Natural killer cell (primary cell): Measurements from ENCODE around the gene PHLPP1. TPM values are rescaled to one million over a fixed set of nuclear protein-coding genes. Genes with fewer than 3 reads are reported as not detected.

ENCODE experiments used
- ATAC-seq, 3 donors: fragments of 150-1000 bp in 2 of 3; fragments of 200-7000 bp in 1 of 3; cut with Tn5 transposase; 1 replicate in 1 of 3; 2 replicates in 2 of 3; pipeline ENCODE4 v1.10.0; 2021; ENCODE audit warnings: mild to moderate bottlenecking in 2 of 3, moderate library complexity in 2 of 3
- DNase-seq, 2 donors: peaks; one replicate each; pipeline versions ENCODE4 v3.0.0 to v3.0.0-alpha.2; 2013 to 2021; ENCODE audit warnings: mixed read lengths in 1 of 2
- H3K27ac ChIP-seq: one replicate; pipeline ENCODE4 v1.5.1; 2013; ENCODE audit warnings: mild to moderate bottlenecking, low read length
- H3K27me3 ChIP-seq: one replicate; pipeline ENCODE4 v1.6.1; 2013; ENCODE audit warnings: low read length; ENCODE audit not compliant: control insufficient read depth, insufficient read depth
- H3K36me3 ChIP-seq: one replicate; pipeline ENCODE4 v1.6.1; 2013; ENCODE audit warnings: low read length; ENCODE audit not compliant: control insufficient read depth, insufficient read depth
- H3K4me1 ChIP-seq: one replicate; pipeline ENCODE4 v1.6.1; 2013; ENCODE audit warnings: low read length; ENCODE audit not compliant: control insufficient read depth, insufficient read depth
- H3K4me3 ChIP-seq: one replicate; pipeline ENCODE4 v1.5.1; 2013; ENCODE audit warnings: low read length
- H3K9me3 ChIP-seq: one replicate; pipeline ENCODE4 v1.6.1; 2013; ENCODE audit warnings: low read length; ENCODE audit not compliant: control insufficient read depth, insufficient read depth
- H3K27ac Mint-ChIP-seq, 2 donors: one replicate each; pipeline ENCODE4 v1.8.0; 2022; ENCODE audit warnings: mild to moderate bottlenecking in 2 of 2, mixed read lengths in 2 of 2, moderate library complexity in 1 of 2
- H3K27me3 Mint-ChIP-seq, 2 donors: one replicate each; pipeline ENCODE4 v1.8.0; 2022; ENCODE audit warnings: low read depth in 2 of 2, mixed read lengths in 2 of 2
- H3K36me3 Mint-ChIP-seq: one replicate; pipeline ENCODE4 v1.8.0; 2022; ENCODE audit warnings: mixed read lengths
- H3K4me1 Mint-ChIP-seq, 2 donors: one replicate each; pipeline ENCODE4 v1.8.0; 2022; ENCODE audit warnings: mixed read lengths in 2 of 2
- H3K4me3 Mint-ChIP-seq: one replicate; pipeline ENCODE4 v1.8.0; 2022; ENCODE audit warnings: mild to moderate bottlenecking, moderate library complexity, mixed read lengths
- H3K9me3 Mint-ChIP-seq, 2 donors: one replicate each; pipeline ENCODE4 v1.8.0; 2022; ENCODE audit warnings: mixed read lengths in 2 of 2
- CTCF ChIP-seq: fragments of 200-600 bp; IDR thresholded peaks from one replicate; pipeline ENCODE4 v1.8.0; 2022; ENCODE audit warnings: antibody characterized with exemption
- WGBS: methylation state at CpG from one replicate; pipeline ENCODE4 v1.1.7; 2013; ENCODE audit warnings: missing lambda C conversion rate; ENCODE audit not compliant: insufficient coverage; 5-methylcytosine and 5-hydroxymethylcytosine counted together
- intact Hi-C: fragments of 100-400 bp; cut with micrococcal nuclease; formaldehyde crosslinking; loops from one replicate; pipeline ENCODE4 v1.14.2; 2022
- total RNA-seq, 4 donors: library from RNA; stranded (reverse); fragments of 120-200 nt in 1 of 4; gene quantifications; one replicate each; pipeline versions ENCODE4 v1.2.3 to v1.2.4, GENCODE V29; 2013 to 2022

PHLPP1 gene
- total RNA-seq, 3 donors from 2014 or later (not counting 1 experiment from before 2014, with no cell fraction given) = 12.1 to 14.8 (median 12.2) TPM

GRCh38 chr18:62730941-62731340 is 15.6 kb downstream of the PHLPP1 start:
- DNase-seq (no peak), ATAC-seq (no peak)
- H3K9me3 ChIP-seq = no peaks in the 10 kb centered on the region
- peaks cover 8% of the 10 kb centered on the region for H3K36me3 Mint-ChIP-seq
- no peak overlapping the region for H3K4me3 Mint-ChIP-seq
- H3K27ac Mint-ChIP-seq = no peak overlapping the region
- H3K9me3 Mint-ChIP-seq = no peaks in the 10 kb centered on the region
- no peaks in the 10 kb centered on the region for H3K4me1 ChIP-seq
- intact Hi-C loops = no loop called here
- no peaks in the 10 kb centered on the region for H3K27me3 ChIP-seq
- no peak overlapping the region for H3K27ac ChIP-seq
- no peaks in the 10 kb centered on the region for H3K27me3 Mint-ChIP-seq
- no peak overlapping the region for H3K4me3 ChIP-seq
- H3K36me3 ChIP-seq = no peaks in the 10 kb centered on the region
- 100% methylated on average over 1 of the region's 3 CpGs for WGBS
- no peak for TF ChIP-seq CTCF
- H3K4me1 Mint-ChIP-seq = peaks cover 1 to 6% of the 10 kb centered on the region in 2 donors

GRCh38 chr18:62732617-62733016 is 17.3 kb downstream of the PHLPP1 start:
- DNase-seq (no peak), ATAC-seq (no peak)
- Histone ChIP-seq H3K36me3 (no peaks in the 10 kb centered on the region), H3K4me3 (no peak overlapping the region), H3K27me3 (no peaks in the 10 kb centered on the region), H3K27ac (no peak overlapping the region), H3K9me3 (no peaks in the 10 kb centered on the region), H3K4me1 (no peaks in the 10 kb centered on the region)
- TF ChIP-seq CTCF = no peak
- intact Hi-C loops = no loop called here
- peaks cover 8% of the 10 kb centered on the region for H3K36me3 Mint-ChIP-seq
- 100% methylated on average over 1 of the region's 1 CpG for WGBS
- no peaks in the 10 kb centered on the region for H3K9me3 Mint-ChIP-seq
- H3K27ac Mint-ChIP-seq = no peak overlapping the region
- peaks cover 16 to 21% of the 10 kb centered on the region in 2 donors for H3K4me1 Mint-ChIP-seq
- no peak overlapping the region for H3K4me3 Mint-ChIP-seq
- no peaks in the 10 kb centered on the region for H3K27me3 Mint-ChIP-seq

- no peak for ATAC-seq
- no peaks in the 10 kb centered on the region for H3K4me1 ChIP-seq
- H3K27ac Mint-ChIP-seq = no peak overlapping the region
- no peaks in the 10 kb centered on the region for H3K27me3 ChIP-seq
- DNase-seq = no peak
- no peak overlapping the region for H3K27ac ChIP-seq
- no peak overlapping the region for H3K4me3 Mint-ChIP-seq
- H3K36me3 Mint-ChIP-seq = peaks cover 8% of the 10 kb centered on the region
- TF ChIP-seq CTCF = no peak
- H3K27me3 Mint-ChIP-seq = no peaks in the 10 kb centered on the region
- H3K9me3 ChIP-seq = no peaks in the 10 kb centered on the region
- peaks cover 22% of the 10 kb centered on the region in 2 donors for H3K4me1 Mint-ChIP-seq
- WGBS = 80% methylated on average over 1 of the region's 1 CpG
- H3K9me3 Mint-ChIP-seq = no peaks in the 10 kb centered on the region
- intact Hi-C loops = no loop called here
- H3K4me3 ChIP-seq = no peak overlapping the region
- no peaks in the 10 kb centered on the region for H3K36me3 ChIP-seq
Measured at GRCh38 chr18:62734290-62734689, 18.9 kb downstream of the PHLPP1 start.

GRCh38 chr18:62735387-62735786 is 20.0 kb downstream of the PHLPP1 start:
- H3K4me1 Mint-ChIP-seq = peaks cover 22 to 29% of the 10 kb centered on the region in 2 donors
- intact Hi-C loops = no loop called here
- Histone ChIP-seq H3K36me3 (no peaks in the 10 kb centered on the region), H3K27me3 (no peaks in the 10 kb centered on the region), H3K9me3 (no peaks in the 10 kb centered on the region), H3K27ac (no peak overlapping the region), H3K4me3 (no peak overlapping the region), H3K4me1 (no peaks in the 10 kb centered on the region)
- H3K9me3 Mint-ChIP-seq = no peaks in the 10 kb centered on the region
- ATAC-seq = no peak
- peaks cover 8% of the 10 kb centered on the region for H3K36me3 Mint-ChIP-seq
- H3K4me3 Mint-ChIP-seq = no peak overlapping the region
- no peak overlapping the region for H3K27ac Mint-ChIP-seq
- no peak for TF ChIP-seq CTCF
- no peak for DNase-seq
- WGBS = no CpG with 5 or more reads among the region's 1 CpG
- H3K27me3 Mint-ChIP-seq = no peaks in the 10 kb centered on the region
